Measurements from ENCODE around the gene SPC24. TPM values are rescaled to one million over a fixed set of nuclear protein-coding genes. Genes with fewer than 3 reads are reported as not detected.

Gene SPC24
- total RNA-seq, 1 experiment from 2014 or later = 16.4 TPM

- Mint-ChIP-seq H3K27ac (ENCODE audit: low read depth, unreplicated experiment) (no peak overlapping the region), H3K9me3 (ENCODE audit: unreplicated experiment) (no peaks in the 10 kb centered on the region), H3K4me1 (ENCODE audit: insufficient read depth, unreplicated experiment) (peaks cover 6% of the 10 kb centered on the region), H3K27me3 (ENCODE audit: insufficient read depth, unreplicated experiment) (no peaks in the 10 kb centered on the region), H3K36me3 (ENCODE audit: insufficient read depth, unreplicated experiment) (peaks cover 16% of the 10 kb centered on the region), H3K4me3 (ENCODE audit: unreplicated experiment) (no peak overlapping the region)
- BruUV-seq (replicated peaks) = no TSS peak
- no peak for DNase-seq (ENCODE audit: unreplicated experiment)
- POLR2A ChIA-PET = no interaction called here
- intact Hi-C loops (cut with micrococcal nuclease) = no loop called here
- TF ChIP-seq CTCF (IDR thresholded peaks at IDR 0.05; ENCODE audit: unreplicated experiment) = no peak
- CTCF ChIA-PET = interaction anchor here (0.6 to 0.7 kb wide), 2 partner anchors 20 to 60 kb away, joined by 3 to 5 read pairs; no protein-coding TSS in a partner anchor
These were observed 4.2 kb upstream of the SPC24 start for GRCh38 chr19:11159598-11160439.

GRCh38 chr19:11154683-11155047, 917 bp downstream of the SPC24 start:
- Mint-ChIP-seq H3K9me3 (ENCODE audit: unreplicated experiment) (no peaks in the 10 kb centered on the region), H3K27me3 (ENCODE audit: insufficient read depth, unreplicated experiment) (no peaks in the 10 kb centered on the region), H3K27ac (ENCODE audit: low read depth, unreplicated experiment) (peak overlapping the region; percentile 44), H3K36me3 (ENCODE audit: insufficient read depth, unreplicated experiment) (peaks cover 9% of the 10 kb centered on the region), H3K4me1 (ENCODE audit: insufficient read depth, unreplicated experiment) (peaks cover 22% of the 10 kb centered on the region), H3K4me3 (ENCODE audit: unreplicated experiment) (peak overlapping the region; percentile 77)
- ChIA-PET CTCF (interaction anchor here (0.6 to 2.0 kb wide), 7 partner anchors 15 to 213 kb away, joined by 3 to 8 read pairs (median 5); no protein-coding TSS in a partner anchor), POLR2A (interaction anchor here (1.6 to 4.9 kb wide), 6 partner anchors 12 to 59 kb away, joined by 7 to 35 read pairs (median 12); no protein-coding TSS in a partner anchor)
- DNase-seq (ENCODE audit: unreplicated experiment) = no peak
- TF ChIP-seq CTCF (IDR thresholded peaks at IDR 0.05; ENCODE audit: unreplicated experiment) = no peak
- no TSS peak for BruUV-seq (replicated peaks)
- intact Hi-C loops (cut with micrococcal nuclease) = no loop called here

GRCh38 chr19:11152318-11153062, 3.1 kb downstream of the SPC24 start:
- POLR2A ChIA-PET = interaction anchor here (0.5 to 4.9 kb wide), 23 partner anchors 10 to 1288 kb away, joined by 3 to 35 read pairs (median 3); partner anchors contain the start of genes CCDC159, LDLR, TMEM205 and ZNF443
- Mint-ChIP-seq H3K4me3 (ENCODE audit: unreplicated experiment) (peak overlapping the region; percentile 13), H3K27me3 (ENCODE audit: insufficient read depth, unreplicated experiment) (no peaks in the 10 kb centered on the region), H3K36me3 (ENCODE audit: insufficient read depth, unreplicated experiment) (peaks cover 16% of the 10 kb centered on the region), H3K27ac (ENCODE audit: low read depth, unreplicated experiment) (peak overlapping the region; percentile 89), H3K4me1 (ENCODE audit: insufficient read depth, unreplicated experiment) (peaks cover 20% of the 10 kb centered on the region), H3K9me3 (ENCODE audit: unreplicated experiment) (no peaks in the 10 kb centered on the region)
- peak; percentile 93 for DNase-seq (ENCODE audit: unreplicated experiment)
- CTCF ChIA-PET = interaction anchor here (0.6 to 2.2 kb wide), 6 partner anchors 9 to 571 kb away, joined by 3 to 9 read pairs (median 6); no protein-coding TSS in a partner anchor
- intact Hi-C loops (cut with micrococcal nuclease) = loop anchor here (2.0 kb wide), 1 partner anchor 14 kb away; no protein-coding TSS in a partner anchor
- BruUV-seq (replicated peaks) = no TSS peak
- no peak for TF ChIP-seq CTCF (IDR thresholded peaks at IDR 0.05; ENCODE audit: unreplicated experiment)

GRCh38 chr19:11151181-11151580, 4.4 kb downstream of the SPC24 start:
- ChIA-PET CTCF (interaction anchor here (0.6 to 2.2 kb wide), 3 partner anchors 8 to 12 kb away, joined by 3 to 9 read pairs (median 7); no protein-coding TSS in a partner anchor), POLR2A (interaction anchor here (0.8 to 4.9 kb wide), 3 partner anchors 9 to 66 kb away, joined by 3 to 35 read pairs (median 3); no protein-coding TSS in a partner anchor)
- H3K9me3 Mint-ChIP-seq (ENCODE audit: unreplicated experiment) = no peaks in the 10 kb centered on the region
- no peaks in the 10 kb centered on the region for H3K27me3 Mint-ChIP-seq (ENCODE audit: insufficient read depth, unreplicated experiment)
- intact Hi-C loops (cut with micrococcal nuclease) = no loop called here
- no TSS peak for BruUV-seq (replicated peaks)
- peaks cover 16% of the 10 kb centered on the region for H3K36me3 Mint-ChIP-seq (ENCODE audit: insufficient read depth, unreplicated experiment)
- TF ChIP-seq CTCF (IDR thresholded peaks at IDR 0.05; ENCODE audit: unreplicated experiment) = no peak
- peak overlapping the region; percentile 89 for H3K27ac Mint-ChIP-seq (ENCODE audit: low read depth, unreplicated experiment)
- H3K4me3 Mint-ChIP-seq (ENCODE audit: unreplicated experiment) = no peak overlapping the region
- no peak for DNase-seq (ENCODE audit: unreplicated experiment)
- peaks cover 17% of the 10 kb centered on the region for H3K4me1 Mint-ChIP-seq (ENCODE audit: insufficient read depth, unreplicated experiment)

All from MCF 10A (cell line).